H1 (cell line): ENCODE measurements around the gene SPATA19. TPM values are rescaled to one million over a fixed set of nuclear protein-coding genes. Genes with fewer than 3 reads are reported as not detected.

Experiments
- CHD2 ChIP-seq: IDR thresholded peaks from 2 replicates; pipeline ENCODE4 v1.6.1; 2012; ENCODE audit warnings: low read length, improper control_type of control experiment
- polyA plus RNA-seq, 7 experiments: library from polyadenylated mRNA; depleted of rRNA in 3 of 7; stranded (reverse) in 5 of 7; unstranded in 2 of 7; fragments of >200 nt in 5 of 7; fragments of 200-250 nt in 2 of 7; gene quantifications; 1 replicate in 5 of 7; 2 replicates in 1 of 7; 4 replicates in 1 of 7; pipeline versions ENCODE4 v1.2.1 to v1.2.3, GENCODE V29; 2011 to 2013; ENCODE audit warnings: missing spikeins in 2 of 7, mixed read lengths in 2 of 7
- total RNA-seq: library from RNA; stranded (reverse); fragmentation: NEBNext Ultra II Directional; extraction: Animal tissue kit (Norgen Biotek cat#: 25700); gene quantifications from 2 replicates; pipeline ENCODE4 v1.2.1, GENCODE V29; 2021

Gene SPATA19
- total and polyA plus RNA-seq, 2 of the 8 experiments (the other 6 are each of a cell fraction or from before 2014, with no cell fraction given), result not detected

DNA sequence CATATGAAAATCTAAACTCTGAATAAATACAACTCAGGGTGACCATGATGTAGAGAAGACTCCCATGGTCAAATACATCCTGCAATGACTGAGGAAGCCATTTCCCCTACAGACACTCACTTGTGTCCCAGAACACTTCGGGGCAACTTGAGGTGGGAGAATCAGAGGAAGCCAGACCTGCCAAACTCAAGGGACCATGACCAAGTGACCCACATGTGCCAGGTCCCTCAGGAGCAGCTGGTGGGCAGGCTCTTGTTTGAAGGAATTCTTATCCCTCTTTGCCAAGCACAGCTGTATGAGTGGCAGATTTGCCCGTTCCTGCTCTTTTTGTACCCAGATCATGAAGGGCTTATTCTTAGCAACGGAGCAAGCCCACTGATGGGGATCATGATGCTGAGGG lies 17.8 kb downstream of the SPATA19 start (continued):
- TF ChIP-seq CHD2, result no peak
- TF ChIP-seq, all 59 proteins: peak for 0
